Stimulated activated CD8-positive, alpha-beta memory T cell treated with anti-CD3 and anti-CD28 coated beads, Interleukin-15, amount 100 ng/mL, for 4 hours (primary cell): Measurements from ENCODE around the gene SOHLH1.

Experiments
- DNase-seq, 2 donors: peaks; one replicate each; pipeline ENCODE4 v3.0.0-alpha.2; 2020; ENCODE audit warnings: low read depth in 2 of 2

The SOHLH1 gene

DNA sequence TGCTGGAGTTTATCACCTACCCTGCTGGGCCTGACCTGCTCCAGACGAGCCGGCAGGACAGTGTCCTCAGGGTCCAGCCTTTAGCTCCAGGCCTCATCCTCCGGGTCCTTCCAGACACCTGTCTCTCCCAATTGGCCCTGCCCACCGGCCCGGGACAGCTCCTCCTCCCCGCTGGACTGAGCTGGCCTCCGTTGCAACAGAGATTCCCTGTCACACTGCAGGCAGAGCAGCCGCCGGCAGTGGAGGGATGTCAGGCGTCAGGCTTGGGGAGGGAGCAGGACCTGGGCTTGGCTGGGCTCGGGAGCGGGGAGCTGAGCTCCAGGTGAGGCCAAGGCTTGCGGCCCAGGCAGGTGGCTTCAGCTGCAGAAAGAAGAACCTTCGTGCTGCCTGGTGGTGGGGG is 4.4 kb upstream of the SOHLH1 start:
- no peak for DNase-seq

DNA sequence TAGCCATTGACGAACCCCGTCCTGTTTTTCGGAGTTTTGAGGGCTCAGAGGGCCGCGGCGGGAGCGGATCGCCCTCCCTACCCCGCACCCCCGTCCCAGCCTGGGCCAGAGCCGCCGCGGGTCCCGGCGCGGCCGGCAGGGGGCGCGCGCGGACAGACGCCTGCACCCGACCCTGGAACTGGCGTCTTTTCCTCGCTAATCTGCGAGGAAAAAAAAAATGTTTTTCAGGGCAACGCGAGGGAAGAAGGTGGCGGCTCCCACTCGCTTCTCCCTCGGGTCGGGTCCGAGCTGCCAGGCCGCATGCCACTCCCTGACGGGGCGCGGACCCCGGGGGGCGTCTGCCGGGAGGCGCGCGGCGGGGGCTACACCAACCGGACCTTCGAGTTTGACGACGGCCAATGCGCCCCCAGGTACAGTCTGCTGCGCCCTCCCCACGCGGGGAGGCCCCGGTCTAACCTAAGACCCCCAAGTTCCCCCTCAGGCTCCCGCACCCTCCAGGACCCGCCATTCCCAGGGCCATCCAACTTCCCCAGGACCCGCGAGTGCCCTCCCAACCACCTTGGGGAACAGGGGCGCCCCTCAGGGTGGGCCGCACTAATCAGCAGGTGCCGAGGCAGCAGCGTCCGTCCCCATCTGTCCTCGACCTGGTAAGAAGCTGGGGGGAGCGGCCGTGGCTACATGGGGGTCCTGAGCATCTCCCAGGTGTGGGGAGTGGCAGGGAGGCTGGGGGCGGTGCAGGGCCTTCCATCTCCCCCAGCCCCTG is 2.9 kb upstream of the SOHLH1 start, which contains the start of gene KCNT1:
TSS of gene KCNT1 (plus strand) at position 227 of the 763 bp plus-strand sequence. CDS start at position 301, 74 bp downstream.
- no peak for DNase-seq

DNA sequence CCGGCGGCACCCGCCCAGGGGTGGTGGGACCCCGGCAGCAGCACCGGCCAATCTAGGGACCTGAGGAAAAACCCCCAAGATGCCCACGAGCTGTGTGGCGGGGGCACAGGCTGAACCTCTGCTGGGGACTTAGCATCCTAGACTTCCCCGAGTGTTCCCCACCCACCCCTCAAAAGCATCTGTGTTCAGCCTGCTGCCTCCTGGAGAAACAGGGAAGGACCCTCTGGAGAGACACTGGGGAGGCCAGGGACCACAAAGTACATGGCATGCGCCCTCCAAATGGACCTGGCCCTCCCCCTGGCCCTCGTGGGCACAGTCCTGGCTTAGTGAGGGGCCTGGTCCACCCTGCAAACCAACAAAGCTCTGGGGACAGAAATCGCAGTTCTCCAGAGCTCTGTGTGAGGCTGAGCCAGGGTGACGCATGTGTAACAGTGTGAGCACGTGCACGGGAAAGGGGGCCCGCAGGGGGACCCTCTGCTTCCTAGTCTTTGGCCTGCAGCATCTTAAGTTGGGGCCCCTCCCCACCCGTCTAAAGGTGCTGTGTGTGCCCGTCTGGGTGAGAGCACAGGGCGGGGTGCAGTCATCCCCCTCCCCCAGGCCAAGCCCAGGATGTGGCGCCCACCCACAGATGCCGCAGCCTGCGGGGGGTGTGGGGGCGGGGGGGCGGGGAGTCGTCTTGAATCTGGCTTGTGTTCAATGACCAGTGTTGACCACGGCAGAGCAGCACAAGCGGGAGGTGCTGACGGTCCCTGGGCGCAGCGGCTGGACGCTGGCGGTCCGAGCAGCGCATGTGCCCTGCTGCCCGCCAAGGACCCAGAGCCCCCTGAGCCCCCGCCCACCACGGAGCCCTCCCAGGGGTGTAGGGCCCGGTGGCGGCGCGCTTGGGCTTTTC is 2.0 kb upstream of the SOHLH1 start:
- DNase-seq: no peak

DNA sequence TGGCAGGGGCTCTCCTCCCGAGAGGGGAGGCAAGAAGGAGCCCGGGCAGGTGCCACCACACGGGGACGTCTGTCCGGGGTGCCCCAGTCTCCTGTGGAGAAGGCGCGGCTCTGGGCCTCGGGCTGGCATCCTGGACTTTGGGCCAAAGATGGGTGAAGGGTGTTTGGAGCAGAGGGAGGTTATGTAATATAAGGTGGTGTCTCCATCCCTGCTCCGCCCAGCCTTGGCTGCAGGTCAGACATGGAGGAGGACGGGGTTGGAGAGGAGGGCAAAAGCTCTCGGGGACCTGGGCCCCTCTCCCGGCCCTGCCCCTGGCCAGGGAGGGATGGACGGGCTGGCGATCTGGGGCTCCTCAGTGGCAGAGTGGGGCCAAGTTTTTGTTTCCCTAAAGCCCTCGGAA is 1.2 kb upstream of the SOHLH1 start:
- DNase-seq: no peak

DNA sequence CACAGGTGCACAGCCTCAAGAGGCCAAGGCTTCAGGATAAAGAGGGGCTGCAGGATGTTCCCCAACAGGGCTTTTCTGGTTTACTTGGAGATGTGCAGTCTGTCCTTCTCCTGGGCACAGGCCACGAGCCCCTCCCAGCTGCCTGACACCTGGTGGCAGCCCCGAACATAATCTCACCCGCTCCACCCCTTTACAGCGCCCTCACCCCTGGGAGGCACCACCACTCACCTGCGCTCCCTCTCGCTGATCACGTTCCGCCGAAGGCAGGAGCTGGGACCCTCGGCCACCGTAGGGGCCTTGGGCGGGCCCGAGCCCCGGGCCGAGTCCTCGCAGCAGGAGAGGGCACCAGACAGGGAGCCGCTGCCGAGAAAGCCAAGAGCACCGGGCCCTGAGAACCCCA is 514 bp downstream of the SOHLH1 start:
- DNase-seq: no peak

DNA sequence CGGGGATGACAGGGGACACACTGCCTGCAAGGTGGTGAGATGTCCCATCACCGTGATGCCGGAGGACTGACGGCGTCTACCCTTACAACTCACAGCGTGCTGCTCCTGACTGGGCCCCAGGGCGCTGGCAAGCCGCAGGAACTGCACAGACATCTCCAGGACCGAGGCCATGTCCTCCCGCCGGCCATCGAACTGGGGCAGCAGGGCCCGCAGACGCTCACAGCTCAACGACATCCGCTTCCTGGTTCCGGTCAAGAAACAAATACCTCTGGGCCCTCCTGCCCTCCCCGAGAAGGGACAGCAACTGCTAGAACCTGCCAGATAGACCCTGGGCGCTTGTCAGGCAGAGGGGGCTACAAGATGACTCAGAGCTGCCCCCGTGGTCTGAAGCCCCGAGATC is 1.0 kb downstream of the SOHLH1 start:
- DNase-seq: no peak

DNA sequence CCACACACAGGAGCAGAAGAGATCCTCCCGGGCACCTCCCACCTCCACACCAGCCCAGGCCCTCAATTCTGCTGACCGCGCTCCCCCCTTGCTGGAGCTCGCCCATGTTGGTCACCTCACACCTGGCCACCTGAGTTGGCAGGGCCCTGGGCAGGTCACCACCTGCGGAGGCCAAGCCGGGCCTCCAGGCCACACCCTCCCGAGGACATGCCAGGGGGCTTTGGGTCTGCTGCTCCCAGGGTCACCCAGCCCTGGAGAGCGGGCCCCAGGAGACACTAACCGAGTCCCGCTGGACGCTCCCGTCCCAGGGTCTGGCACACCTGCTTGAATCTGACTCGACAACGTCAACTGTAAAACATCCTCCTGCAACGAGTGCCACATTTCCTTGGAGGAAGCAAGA is 2.1 kb downstream of the SOHLH1 start:
- DNase-seq: no peak

DNA sequence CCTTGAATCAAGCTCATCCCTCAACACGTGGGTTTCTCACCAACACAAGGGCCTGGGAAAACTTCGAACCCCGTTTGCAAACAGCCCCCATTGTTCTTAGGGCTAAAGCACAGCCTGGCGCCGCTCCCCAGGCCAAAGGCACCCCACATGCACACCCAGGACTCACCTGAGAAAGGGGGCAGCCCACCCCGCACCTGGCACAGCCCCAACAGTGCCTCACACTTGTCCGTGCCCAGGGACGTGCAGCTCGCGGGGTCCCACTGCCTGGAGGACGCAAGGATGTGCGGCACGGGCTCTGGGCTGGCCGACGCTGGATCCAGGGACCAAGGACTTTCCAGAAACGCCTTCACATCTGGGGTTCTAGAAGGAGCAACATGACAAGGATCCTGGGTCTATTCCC is 2.8 kb downstream of the SOHLH1 start:
- DNase-seq: no peak

DNA sequence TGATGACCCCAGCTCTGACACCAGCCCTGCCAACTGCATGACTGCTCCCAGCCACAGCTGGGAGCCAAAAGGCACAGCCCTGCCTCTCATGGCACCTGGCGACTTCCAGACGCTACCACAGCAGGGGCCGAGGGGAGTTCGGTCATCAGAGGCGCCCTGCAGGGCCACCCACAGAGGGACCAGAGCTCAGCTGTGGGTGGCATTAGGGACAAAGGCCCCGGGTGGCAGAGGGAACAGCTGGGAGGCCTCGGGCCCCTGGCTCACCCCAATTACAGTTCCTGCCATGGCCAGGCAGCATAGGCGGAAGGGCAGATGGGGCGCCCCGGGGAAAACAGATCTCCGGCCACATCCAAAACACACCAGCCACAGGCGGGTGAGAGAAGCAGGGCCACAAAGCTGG is 3.6 kb downstream of the SOHLH1 start:
- no peak for DNase-seq

DNA sequence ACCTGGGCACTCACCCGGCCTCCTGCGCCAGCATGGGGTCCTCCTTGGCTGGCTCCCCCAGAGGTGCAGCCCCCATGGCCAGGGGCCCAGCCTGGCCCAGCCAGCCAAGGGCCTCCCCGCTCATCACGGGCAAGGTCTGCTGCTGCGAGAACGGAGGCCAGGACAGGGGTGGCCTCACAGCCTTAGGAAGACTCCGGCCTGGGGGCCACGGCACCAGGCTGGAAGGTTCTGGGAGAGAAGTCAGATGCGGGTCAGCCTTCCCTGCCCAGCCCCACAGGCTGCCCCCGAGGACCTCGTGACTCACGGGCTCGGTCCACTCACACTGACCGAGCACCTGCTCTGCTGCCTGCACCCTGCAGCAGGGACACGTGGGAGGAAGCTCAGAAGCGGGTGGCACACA is 4.2 kb downstream of the SOHLH1 start:
- DNase-seq: no peak

DNA sequence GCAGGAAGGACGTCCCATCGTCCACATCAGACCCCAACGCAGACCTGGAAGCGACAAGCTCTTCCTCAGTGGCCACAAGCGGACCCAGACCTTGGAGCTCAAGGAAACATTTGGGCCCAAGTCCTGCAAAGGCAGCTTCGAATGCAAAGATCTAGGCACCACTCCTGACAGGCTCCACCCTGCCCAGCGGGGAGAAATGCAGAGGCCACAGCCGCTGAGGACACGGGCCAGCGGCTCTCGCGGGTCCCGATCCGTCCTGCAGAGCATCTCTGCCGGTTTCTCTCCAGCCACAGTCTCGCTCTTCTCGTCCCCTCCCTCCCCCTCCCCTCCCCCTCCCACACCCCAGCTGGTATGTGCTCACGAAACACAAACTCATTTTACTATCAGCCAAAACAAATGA is 4.9 kb downstream of the SOHLH1 start:
- no peak for DNase-seq

DNA sequence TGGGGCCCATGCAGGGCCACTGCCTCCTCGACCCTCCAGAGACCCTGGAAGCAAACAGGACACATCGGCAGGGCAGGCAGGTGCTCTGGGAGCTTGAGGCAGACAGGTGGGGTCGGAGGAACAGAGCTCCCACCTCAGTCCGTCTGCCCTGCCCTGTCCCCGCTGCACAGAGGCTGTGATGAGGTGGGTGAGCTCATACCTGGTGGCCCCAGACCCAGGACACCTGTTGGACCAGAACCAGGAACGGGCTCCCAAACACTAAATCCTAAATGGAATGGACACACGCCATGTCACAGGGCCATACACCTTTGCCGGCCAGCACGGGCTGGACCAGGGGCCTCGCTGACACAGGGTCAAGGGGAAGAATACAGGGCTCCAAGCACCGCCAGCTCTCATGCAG is 5.5 kb downstream of the SOHLH1 start:
- no peak for DNase-seq

DNA sequence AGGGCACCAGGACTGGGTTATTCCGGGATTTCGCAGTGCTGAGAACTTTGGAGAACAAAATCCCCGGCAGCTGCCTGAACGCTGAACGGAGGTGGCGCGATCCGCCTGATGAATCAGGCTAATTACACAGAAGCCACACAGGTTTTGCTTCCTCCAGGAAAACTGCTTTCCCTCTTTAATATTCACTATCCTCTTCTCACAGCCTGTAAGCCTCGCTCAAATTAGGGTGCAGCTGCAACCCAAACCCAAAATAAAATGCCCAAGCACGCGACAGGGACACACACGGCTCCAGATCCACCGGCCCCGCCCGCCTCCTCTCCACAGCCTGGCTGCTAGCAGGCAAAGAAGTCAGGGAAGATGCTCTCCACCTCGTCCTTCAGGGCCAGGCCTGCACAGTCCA is 6.0 kb downstream of the SOHLH1 start:
- no peak for DNase-seq

DNA sequence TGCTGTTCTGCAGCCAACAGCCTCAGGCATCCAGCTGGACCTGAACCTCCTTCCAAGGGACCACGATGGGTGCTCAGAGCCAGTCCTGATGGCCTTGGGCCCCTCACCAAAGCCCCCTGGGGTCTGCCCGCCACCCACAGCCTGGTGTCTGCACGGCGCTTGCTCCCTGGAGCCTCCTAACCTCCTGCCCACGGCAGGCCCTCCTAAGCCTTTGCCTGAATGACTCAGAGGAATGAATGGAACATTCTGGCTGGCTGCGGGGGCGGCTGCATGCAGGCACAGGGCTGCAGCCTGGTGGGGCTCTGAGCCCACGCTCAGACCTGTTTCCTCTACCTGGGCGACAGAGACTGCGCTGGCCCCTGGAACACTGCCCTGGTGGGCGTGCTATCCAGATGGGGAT is 6.9 kb downstream of the SOHLH1 start:
- DNase-seq: no peak

DNA sequence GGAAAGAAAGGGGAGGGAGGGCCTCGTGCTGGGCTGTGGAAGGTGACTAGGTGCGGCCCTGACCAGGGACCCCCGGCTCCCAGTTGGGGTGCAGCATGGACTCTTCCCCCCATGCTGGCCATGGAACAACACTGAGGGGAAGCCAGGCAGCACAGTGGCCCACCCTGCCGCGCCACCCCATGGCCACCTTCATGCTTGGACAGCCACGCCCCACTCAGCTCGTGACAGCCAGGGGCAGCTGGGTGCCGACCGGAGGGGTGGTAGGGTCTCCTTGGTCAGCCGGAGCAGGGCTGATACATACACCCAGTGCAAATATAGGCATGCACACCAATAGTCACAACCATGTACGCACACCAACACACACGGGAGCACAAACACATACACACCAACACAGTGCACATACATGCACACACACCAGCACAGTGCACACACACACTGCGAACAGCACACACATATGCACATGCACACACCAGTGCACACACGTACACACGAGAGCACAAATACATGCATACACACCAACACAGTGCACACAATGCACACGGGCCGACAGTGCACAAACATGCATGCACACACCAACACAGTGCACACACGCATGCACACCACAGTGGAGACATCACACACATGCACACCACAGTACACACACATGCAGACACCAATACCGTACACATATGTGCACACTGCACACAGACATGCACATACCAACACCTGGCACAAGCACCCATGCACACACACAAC is 8.3 kb downstream of the SOHLH1 start:
- DNase-seq: no peak

DNA sequence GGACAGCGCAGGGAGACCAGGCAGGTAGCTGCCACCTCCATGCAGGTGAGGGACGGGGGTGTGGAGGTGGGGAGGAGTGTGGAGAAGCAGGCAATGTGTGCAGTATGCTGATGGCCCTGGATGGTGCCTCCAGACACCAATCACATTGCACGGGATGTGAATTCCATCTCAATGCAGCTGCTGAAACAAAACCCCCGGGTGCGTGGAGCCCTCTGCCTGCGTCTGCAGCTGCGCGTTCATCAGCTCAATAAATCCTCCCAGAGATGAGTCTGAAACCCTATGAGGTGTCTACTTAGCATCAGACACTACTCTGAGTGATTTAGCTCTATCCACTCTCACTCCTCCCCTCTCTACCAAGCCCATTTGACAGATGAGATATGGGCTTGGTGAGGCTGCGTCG is 10.3 kb downstream of the SOHLH1 start:
- DNase-seq: no peak

DNA sequence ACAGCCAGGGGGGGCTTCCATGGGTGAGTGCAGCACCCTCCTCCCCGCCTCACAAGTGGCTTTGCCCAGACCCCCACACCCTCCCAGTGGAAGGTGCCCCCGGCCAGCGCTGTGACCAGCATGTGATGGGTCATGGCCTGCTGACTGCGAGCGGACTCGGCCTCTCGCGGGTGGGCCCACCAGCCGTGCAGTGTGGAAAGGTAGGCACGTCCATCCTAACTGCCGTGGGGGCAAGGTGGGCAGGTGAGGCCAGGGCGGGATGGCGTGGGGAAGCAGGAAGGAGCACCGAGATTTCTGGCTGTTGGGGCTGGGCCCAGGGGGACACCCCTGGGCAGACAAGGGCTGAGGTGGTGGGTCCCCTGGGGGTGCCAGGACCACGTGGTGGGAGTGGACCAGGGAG is 12.1 kb downstream of the SOHLH1 start:
- DNase-seq: no peak

DNA sequence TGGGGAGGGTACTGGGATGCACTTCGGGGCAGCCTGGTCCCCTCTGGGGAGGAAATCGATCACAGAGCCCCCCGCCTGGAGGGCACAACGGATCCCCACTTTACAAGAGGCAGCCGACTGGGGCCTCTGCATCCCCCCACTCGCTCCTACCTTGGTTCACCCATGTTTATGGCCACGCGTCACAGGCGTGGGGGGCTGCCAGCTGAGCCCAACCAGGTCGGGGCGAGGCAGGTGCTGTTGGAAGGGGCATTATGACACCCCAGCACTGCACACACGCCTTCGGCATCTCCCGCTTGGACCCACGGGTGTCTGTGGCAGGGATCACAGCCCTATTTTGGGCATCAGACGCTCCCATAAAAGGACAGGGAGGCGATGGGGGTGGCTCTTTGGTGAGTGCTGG is 14.6 kb downstream of the SOHLH1 start:
- DNase-seq: no peak

DNA sequence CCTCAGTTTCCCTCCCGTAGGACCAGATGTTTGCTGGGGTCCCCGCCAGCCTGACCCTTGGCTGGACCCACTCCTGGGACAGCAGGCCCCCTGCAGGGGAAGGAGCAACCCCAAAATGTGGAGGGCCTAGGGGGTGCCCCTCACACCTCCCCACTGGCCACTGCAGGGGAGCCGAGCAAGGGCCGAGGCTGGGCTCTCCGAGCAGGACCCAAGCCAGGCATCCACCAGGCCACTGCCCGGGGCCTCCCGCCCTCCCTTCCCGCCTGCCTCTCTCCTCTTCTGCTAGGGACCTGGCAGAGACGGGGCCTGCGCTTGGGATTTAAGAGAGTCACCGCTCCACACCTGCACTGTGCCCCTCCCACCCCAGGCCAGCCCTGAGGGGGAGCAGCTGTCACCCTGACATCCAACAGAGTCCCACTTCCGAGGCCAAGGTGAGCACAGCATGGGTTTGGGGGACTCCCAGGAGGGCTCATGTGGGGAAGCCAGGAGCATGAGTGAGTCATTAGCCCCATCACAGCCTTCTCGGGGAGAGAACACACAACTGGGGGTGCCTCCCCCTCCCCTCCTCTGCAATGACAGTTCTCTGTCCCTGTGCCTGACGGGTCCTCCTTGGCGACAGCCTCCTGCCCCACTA is 15.8 kb downstream of the SOHLH1 start:
- DNase-seq: no peak

DNA sequence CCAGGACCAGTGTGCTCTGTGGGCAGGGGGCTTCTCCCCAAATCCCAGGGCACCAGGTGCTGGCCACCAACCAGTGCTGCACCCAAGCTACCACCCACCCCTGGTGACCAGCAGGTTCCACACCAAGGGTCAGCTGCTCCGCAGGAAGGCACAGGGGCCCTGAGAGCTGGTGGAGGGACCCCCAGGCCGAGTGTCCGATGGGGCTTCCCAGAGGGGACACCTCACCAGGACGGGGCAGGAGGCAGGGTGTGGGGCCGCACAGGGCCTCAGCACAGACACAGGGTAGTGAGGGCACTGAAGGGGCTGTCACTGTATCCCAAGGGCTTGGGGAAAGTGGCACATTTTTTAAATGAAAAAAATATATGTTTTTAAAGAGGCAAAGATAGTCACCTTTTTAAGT is 18.1 kb downstream of the SOHLH1 start:
- no peak for DNase-seq

DNA sequence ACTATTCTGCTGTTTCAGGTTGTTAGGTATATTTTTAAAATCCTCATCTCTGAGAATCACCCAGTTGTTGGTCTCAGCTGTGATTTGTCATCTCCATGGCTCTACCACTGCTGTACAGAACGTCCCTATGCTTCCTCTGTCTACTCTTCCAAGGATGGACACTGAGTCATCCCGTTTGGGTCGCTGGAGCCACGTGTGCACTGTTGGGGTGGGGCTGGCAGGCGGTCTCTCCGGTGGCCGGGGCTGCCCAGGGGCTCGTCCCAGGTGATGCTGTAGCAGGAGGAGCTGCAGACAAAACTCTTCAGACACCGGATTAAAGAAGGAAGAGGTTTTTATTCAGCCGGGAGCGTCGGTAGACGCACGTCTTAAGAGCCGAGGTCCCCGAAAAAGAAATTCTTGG is 19.2 kb downstream of the SOHLH1 start:
- DNase-seq: no peak
